ENCODE results near the gene OXTR.

Gene OXTR

DNA sequence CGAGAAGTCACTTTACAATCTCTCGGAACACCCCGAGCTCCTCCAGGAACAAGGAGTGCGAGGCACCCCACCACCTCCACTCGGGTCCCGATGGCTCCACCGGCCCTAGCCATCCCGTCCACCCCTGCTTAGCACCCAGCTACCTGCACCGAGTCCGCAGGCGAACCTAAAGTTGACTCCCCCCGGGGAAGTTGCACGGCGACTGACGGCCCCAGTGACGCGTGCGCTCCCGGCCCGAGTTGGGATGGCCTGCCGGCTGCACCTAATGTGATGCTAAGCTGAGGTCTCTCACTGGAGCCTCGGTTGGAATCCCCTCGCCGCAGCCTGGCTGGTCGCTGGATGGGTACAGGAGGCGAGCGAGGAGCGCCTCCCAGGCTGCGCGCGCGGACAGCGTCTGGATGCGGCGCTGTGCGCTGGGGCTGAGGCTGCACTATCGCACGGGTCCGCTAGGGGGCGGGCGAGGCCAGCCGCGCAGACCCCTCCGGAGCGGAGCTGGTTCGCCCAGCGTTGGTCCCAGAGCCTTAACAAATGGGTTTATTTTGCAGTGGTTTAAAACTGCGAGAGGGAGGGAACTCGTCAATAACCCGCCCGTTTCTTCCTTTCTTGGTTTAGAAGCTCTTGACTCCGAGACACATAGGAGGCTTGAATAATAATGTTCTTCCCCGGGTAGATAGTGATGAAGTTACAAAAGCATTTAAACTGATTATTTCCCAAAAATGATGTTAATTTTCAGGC, at the start of gene OXTR:
OXTR (minus strand) TSS at position 526 of the 735 bp plus-strand sequence. CDS start 1,426 bp downstream, outside the sequence.
- DNase-seq, result peak in 1 of 2 donors; percentile 21

DNA sequence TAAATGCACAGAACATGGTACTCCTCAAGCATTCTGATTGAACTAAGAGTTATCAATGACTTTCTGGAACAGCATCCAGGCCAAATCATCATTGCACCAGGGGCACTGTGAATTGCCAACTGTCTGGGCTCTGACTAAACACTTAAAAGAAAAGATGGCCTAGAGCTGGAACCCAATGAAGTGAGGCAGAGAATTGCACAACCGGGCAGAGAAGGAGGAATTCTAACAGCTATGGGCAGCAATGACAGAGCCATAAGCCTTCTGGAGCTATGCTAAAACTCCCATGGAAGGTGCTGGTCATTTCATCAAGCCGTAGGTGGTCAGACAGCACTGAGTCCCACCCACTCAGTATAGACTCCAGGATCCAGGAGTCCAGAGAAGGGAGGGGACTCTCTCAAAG, 48.1 kb upstream of the OXTR start:
- DNase-seq, result no peak

DNA sequence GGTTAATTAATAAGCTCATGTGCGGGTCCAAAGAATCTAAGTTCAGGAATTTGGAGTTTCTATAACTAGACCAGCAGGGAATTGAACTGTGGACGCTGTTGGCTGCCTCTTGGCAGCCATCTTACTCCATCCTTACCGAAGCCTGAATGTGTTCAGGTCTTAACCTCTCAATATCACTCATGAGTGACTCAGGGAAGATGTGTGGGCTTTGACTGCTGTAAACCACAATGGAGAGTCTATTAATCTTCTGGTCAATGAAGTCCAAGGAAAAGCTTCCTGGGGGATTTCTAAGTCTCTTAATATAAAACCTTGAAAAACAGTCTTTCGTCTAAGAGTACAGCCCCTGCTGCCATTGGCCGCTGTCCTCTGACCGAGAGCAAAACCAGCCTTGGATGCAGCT, 46.7 kb upstream of the OXTR start:
- DNase-seq, result no peak

DNA sequence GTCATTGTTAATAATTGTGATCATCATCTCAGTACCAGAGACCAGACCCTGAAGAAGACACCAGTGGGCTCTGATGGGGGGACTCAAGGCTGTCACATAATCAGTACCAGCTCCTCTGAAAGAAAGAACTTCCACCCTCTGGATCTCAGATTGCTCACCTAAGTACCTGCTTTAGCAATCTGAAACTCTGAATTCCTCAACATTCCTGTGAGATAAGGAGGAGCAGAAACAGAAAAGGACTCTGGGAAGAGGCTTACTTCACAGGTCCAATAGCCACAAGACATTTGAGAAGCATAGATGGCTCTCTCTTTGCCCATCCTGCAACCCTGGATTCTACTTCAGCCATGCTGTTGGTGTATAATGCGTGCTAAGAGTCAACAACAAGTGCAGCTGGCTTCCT, 44.0 kb upstream of the OXTR start:
- DNase-seq, result no peak

DNA sequence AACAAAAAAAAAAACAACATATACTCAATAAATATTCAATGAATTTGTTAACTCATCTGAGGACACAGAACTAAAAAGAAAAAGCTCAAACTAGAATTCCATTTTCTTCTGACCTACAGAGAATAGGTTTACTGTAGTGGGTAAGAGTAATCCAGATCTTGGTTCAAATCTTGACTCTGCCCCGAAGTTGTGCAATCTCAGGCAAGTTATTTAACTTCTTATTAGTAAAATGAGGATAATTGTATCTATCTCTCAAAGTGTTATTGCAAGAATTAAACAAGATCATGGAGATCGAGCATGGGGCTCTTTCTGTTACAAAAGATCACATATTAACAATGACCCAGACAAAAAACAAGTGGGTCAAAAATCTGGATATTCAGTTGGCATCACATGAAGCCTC, 41.1 kb upstream of the OXTR start:
- DNase-seq, result no peak

DNA sequence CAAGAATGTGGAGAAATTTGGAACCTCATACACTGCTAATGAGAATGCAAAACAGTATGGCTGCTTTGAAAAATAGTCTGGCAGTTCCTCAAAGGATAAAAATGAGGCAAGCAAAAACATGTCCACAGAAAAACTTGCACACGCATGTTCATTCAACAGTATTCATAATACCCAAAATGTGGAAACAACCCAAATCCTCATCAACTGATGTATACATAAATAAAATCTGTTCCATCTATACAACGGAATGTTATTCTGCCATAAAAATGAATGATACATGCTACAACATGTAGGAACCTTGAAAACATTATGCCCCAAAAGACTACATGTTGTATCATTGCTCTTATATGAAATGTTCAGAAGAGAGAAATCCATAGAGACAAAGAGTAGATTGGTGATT, 36.4 kb upstream of the OXTR start:
- DNase-seq, result no peak

DNA sequence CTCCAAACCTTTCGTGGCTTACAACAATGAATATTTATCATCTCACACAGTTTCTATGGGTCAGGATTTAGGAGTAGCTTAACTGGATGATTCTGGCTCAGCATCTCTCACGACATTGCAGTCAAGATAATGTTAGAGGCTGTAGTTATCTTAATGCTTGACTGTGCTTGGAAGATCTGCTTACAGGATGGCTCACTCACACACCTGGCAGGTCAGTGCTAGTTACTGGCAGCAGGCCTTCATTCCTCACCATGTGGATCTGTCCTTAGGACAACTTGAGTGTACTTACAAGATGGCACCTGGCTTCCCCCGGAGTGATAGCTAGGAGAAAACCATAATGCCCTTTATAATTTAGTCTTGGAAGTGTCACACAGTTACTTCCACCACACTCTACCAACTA, 32.8 kb upstream of the OXTR start:
- no peak for DNase-seq

DNA sequence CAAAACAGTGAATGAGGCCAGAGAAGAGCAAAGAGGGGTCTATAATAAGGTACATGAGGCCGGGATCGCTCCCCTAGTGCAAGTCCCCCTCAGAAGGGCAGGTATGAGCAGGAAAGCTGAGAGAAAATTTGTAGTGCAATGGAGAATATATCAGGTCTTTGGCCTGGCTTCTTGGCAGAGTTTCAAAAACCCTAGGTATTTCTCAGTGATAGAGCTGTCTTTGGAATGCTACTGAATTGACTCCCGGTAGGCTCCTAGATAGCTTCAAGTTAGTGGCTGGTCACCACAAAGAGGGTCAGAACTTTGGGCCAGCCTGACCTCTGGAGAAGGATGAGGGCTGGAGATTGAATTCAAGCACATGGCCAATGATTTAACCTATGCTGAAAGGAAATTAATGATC, 30.6 kb upstream of the OXTR start:
- no peak for DNase-seq

DNA sequence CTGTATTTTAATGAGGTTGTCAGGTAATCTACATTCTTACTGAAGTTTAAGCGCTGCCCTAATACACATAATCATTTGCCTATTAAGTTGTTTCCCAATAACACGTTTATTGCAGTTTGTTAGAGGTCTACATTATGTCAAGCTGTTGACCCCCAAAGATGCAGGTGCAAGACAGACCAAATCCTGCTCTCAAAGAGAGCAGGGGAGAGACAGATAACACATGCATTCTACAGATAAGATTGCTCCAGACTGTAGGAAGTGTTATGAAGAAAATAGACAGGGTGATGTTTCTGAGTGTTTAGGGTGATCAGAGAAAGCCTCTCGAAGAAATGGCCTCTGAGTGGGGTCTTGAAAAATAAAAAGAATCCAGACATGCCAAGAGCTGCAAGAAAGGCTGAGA, 24.8 kb upstream of the OXTR start:
- no peak for DNase-seq

DNA sequence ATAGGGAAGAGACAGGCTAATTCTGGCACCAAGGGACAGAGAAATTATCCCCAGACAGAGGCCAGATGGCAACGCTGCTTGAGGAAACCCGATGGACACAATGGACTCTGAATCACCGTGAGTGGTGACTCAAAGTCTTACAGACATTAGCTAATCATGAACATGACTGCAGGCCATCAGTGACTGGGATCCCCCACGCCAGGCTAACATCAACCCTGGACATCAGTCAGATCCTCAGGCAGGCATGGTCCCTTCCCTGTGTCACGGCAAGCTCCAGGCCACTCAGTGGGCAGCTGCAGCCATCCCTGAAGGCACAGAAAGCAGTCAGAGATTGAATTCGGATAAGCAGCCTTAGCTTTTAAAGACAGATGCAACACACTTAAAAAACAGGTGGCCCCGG, 23.8 kb upstream of the OXTR start:
- DNase-seq, result no peak

DNA sequence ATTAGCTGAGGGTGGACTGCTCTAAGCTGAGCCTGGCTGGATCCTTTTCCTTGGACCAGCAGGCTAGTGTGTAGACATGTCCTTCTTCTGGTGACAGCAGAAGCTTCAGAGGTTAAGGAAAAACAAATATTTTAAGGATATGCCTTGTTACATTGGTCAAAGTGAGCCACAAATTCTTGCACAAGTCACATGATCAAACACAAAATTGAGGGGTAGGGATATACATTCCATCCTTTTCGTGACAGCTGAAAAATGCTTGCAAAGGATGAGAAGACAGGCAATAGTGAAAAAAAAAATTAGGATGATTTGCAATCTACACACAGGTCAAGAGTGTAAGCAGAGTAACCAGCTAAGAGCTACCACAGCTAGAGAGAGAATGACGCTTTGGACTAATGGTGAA, 21.1 kb upstream of the OXTR start:
- no peak for DNase-seq

DNA sequence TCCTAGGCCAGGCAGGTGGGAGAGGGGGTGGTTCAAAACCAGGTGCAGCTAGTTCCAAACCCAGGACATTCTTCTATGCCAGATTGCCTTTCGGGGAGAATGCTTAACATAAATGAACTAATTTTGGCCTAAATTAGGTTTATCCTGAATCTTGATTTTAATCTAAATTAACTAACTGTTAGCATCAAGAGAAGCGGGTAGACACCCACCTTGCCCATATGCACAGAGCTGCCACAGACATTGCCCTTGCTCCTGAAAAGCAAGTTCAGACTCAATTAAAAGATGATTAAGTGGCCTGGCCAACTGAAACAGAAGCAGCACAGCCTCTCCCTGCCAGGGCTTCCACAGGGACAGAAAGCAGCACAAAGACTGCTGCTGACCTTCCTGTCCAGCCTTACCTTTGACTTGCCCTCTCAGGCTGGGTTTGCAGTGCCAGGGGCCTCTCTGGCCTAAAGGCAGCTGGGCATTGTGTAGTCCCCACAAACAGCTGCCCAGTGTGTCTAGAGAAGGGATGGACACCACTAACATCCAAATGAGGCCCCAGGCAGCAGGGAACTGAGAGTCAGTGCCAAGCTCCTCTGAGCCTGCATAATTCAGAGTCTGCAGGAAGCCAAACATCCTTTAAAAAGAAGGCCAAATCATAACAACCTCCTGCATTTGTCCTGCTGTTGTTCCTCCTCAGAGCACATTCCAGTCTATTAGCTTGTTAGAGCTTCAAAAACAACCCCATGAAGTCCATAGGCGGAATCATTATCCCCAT, 15.4 kb upstream of the OXTR start:
- DNase-seq, result no peak

DNA sequence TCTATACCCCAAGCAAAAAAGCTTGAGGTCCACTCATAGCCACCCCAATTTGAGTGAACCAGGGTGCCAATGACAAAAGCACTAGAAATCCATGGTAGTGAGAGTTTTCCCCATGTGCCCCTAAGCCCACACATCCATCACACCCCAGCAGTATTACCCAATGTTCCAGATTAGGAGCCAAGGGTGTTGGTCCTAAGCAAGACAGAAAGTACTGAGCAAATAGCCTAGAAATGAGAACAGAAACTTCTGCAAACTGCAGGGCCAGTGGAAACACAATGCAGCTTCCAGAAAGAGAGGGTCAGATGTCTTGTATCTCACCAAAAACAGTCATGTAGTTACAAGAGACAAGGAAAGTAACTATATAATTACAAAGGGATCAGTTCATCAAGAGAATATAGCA, 10.9 kb upstream of the OXTR start:
- no peak for DNase-seq

DNA sequence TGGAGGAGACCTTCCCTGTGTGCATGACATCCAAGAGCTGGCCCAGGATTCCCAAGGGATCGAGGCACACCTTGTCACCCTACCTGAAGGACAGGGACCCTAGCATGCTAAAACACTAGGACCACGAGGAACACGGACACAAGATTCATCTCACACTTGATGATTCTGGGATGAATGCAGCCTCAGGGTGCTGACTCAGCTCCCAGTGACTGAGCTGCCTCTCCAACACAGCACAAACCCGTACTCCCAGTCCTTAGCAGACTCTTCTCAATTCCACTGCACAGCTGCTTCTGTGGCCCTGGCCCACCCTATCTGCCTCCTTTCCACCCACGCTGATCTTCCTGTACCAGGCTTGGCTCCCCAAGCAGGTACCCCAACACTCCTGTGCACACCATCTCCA, 9.1 kb upstream of the OXTR start:
- no peak for DNase-seq

DNA sequence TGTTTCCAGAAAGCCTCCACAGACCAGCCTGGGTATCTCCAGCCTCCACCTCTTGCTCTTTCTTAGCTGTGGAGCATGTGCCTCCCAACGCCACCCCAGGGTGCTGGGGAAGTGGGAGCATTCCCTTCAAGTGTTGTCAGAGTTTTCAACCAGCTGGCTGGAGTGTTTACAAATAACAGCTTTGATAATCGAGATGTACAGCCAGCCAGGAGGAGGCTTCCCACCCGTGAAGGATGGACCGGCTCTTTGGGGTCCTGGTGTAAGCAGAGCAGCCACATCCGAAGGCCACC, 8.5 kb upstream of the OXTR start:
- DNase-seq, result no peak

DNA sequence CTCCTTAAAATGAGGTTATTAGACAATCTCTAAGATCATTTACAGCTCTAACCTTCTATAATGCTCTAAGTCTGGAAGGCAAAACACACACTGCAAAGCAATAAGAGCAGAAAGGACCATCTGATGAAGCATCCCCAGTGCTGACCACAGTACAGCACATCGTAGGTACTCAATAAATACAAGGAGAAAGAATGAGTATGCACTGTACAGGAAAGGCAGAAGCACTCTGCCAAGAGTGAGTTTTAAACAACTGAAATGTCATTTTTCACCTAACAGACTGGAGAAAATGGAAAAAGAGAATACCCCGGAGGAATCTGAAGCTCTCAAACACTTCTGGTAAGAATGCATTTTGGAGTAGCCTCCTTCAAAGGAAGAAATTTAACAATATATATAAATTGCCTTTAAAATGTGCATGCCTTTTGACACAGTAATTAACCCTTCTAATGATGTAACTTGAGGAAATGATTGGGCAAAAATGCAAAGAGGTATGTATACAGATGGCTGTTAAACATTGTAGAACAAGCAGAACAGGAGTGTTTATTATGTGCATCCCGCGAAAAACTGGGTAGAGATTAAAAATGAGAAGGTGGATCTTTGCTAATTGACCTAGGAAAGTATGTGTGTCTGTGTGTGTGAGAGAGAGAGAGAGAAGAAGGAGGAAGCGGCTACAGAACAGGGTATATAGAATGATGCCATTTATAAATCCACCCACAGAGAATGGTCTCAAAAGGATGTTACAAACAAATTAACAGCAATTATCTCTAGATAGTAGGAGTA, 8.0 kb upstream of the OXTR start:
- no peak for DNase-seq

DNA sequence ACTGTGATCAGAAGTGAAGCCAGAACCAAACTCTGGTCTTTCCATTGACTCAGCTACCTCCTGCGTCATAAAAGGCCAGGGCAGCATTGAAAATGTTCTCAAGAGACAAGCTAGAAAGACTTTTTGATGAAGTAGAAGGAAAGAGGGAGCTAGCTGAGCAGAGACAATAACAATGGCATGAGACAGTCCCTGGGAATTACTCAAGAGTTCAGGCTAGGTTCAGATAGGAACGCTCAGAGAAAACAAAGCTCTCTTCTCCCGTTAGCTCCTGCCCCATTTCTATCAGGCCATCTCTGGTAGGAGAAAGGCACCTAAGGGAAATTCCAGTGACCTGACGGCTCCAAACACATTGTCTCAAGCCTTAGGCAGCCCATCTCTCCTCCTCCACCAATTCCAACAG, 7.0 kb upstream of the OXTR start:
- DNase-seq, result no peak

DNA sequence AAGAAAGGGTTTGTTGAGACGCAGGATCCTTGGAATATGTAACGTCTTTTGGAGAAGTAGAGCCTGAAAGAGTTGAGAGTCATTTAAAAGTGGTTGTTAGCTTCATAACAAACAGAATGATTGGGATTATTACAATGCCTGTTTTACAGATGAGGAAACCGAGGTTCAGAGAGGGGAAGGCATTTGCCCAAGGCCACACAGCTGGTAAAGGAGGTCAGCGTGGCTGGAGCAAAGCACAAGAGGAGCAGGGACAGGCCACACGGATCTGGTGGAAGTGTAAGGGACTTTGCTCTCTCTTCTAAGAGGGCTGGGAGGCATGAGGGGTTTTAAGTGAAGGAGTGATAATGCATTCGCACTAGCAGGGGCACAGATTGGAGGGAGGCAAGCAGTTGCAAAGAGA, 6.2 kb upstream of the OXTR start:
- no peak for DNase-seq

DNA sequence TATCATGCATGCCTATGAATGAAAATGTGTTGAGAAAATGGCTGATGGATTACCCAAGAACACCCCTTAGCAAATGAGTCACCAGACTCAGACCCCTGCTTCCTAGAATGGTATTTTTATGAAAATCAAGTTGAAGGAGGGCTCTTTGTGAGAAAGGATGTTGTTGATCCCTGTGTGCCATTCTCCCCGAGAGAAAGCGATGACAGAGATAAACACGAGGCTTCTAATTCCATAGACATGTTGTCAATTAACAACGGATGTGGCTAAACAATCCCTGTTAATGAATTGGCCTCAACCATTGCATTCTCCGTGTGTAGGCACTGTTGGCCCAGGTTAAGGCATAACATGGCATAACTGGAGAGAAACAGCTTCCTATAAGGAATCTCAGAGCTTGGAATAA, 5.8 kb upstream of the OXTR start:
- no peak for DNase-seq

DNA sequence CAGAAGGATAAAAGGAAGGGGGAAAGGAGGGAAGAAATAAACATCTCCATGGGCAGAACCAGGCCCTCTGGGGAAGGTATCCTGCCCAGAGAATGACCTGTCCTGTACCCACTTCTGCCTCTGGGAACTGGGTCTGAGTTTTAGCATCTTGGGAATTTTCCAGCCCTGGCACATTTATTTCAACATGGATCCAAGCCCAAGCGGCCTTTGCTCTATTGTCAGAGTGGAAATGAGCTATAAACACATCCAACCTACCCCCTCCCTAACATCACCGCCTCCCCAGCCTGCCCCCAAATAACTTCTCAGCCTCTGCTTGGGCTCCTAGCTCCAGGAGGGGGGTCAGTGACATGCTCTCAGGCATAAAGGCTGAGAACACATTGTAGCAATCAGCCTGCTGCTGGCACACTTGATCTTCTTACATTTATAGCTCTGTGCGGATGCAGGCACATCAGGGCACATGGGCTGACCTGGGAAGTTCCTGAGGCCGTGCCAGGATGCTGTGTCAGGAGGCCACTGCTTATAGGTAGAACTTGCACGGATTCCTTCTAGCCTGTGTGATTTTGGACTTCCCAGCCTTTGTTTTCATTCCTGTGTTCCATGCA, 4.6 kb upstream of the OXTR start:
- no peak for DNase-seq

DNA sequence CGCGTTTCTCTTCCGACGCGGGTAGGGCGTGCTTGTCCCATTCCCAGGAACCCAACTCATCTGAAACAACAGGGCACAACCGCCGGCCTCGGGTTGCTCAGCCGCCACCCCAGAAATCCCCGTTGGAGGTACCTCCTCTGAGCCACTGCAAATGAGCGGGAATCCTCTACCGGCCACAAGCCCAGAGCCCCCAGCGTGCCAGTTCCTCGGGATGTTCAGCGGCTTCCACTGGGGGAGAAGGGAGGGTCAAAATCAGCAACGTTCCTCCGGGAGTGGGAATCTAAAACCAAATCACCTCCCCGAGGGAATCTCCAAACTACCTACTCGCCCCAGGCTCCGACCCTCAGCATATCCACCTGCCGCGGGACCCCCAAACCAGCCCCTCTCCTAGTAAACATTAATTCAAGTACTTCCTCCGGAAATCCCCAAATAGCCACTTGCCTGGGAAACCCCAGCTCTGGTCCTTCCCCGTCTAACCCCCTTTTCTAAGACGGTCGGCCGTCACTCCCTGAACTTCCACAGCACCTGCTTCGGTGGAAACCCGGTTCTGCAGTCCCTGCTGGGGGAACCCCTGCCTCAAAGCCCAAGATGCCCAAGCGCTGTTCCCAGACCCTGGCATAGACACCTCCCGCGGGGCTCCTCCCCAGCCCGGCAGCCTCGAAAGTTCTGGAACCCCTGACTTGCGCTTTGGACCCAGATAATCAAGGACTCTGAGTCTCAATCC, 887 bp downstream of the OXTR start:
- DNase-seq, result no peak

DNA sequence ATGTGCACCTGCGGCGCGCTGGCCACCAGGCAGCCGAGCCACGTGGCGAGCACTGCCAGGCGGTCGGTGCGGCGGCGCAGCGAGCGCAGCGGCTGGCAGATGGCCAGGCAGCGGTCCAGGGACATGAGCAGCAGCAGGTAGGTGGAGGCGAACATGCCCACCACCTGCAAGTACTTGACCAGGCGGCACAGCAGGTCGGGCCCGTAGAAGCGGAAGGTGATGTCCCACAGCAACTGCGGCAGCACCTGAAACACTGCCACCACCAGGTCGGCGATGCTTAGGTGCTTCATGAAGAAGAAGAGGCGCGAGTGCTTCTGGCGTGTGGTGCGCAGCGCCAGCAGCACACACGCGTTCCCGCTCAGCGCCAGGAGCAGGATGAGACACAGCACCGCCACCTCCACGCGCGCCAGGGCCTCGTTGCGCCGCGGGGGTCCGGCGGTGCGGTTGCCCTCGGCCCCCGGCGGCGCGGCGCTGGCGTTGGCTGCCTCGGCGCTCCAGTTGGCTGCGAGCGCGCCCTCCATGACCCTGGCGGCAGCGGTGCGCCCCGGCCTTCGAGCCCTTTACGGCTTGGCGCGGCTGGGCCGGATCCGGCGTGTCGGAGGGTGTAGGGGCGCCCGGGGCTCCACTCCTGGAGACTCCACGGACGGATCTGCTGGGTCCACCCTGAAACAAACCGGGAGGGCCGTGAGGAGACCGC, 1.6 kb downstream of the OXTR start:
- no peak for DNase-seq

Data from bone marrow (tissue), 2 donors.